Spleen (tissue), 11 donors: ENCODE results near the gene AHCYL2. TPM values are rescaled to one million over a fixed set of nuclear protein-coding genes. Genes with fewer than 3 reads are reported as not detected.

Experiments used
- DNase-seq: peaks from one replicate; pipeline ENCODE4 v3.0.0-alpha.2; 2020
- H3K27ac ChIP-seq, 8 donors: fragments of 200-600 bp; sonication (generic) in 7 of 8; 1 replicate in 4 of 8; 2 replicates in 4 of 8; pipeline versions ENCODE4 v1.5.0 to v1.8.0; 2016 to 2021; ENCODE audit warnings: inconsistent platforms in 4 of 8, mild to moderate bottlenecking in 4 of 8, moderate library complexity in 1 of 8
- H3K27me3 ChIP-seq, 7 donors: fragments of 200-600 bp; sonication (generic) in 6 of 7; replicated peaks in 1 of 7; 1 replicate in 4 of 7; 2 replicates in 3 of 7; pipeline versions ENCODE4 v1.5.0 to v1.8.0; 2016 to 2021; ENCODE audit warnings: inconsistent platforms in 3 of 7, mild to moderate bottlenecking in 1 of 7
- H3K36me3 ChIP-seq, 6 donors: fragments of 200-600 bp; sonication (generic) in 5 of 6; 1 replicate in 4 of 6; 2 replicates in 2 of 6; pipeline versions ENCODE4 v1.5.0 to v1.8.0; 2016 to 2021; ENCODE audit warnings: inconsistent platforms in 2 of 6
- H3K4me1 ChIP-seq, 6 donors: fragments of 200-600 bp; sonication (generic) in 5 of 6; 1 replicate in 3 of 6; 2 replicates in 3 of 6; pipeline versions ENCODE4 v1.5.0 to v1.8.0; 2016 to 2021; ENCODE audit warnings: inconsistent platforms in 3 of 6
- H3K4me3 ChIP-seq, 8 donors: fragments of 200-600 bp; sonication (generic) in 7 of 8; 1 replicate in 4 of 8; 2 replicates in 4 of 8; pipeline versions ENCODE4 v1.5.0 to v1.8.0; 2016 to 2021; ENCODE audit warnings: inconsistent platforms in 4 of 8, mild to moderate bottlenecking in 4 of 8, moderate library complexity in 2 of 8
- H3K9me3 ChIP-seq, 8 donors: fragments of 200-600 bp; sonication (generic) in 7 of 8; 1 replicate in 4 of 8; 2 replicates in 4 of 8; pipeline versions ENCODE4 v1.5.0 to v1.8.0; 2016 to 2021; ENCODE audit warnings: inconsistent platforms in 4 of 8
- CTCF ChIP-seq, 11 experiments: fragments of 200-600 bp in 7 of 11; fragments of 450-650 bp in 4 of 11; sonication (generic) in 4 of 11; IDR thresholded peaks in 8 of 11; conservative IDR thresholded peaks in 3 of 11; 1 replicate in 7 of 11; 2 replicates in 4 of 11; pipeline versions ENCODE4 v1.4.0 to v1.8.0; 2016 to 2021; ENCODE audit warnings: antibody characterized with exemption in 11 of 11, inconsistent platforms in 4 of 11, mild to moderate bottlenecking in 1 of 11
- POLR2A ChIP-seq, 3 donors: fragments of 450-650 bp; IDR thresholded peaks; one replicate each; pipeline ENCODE4 v1.5.1; 2017; ENCODE audit warnings: antibody characterized with exemption in 3 of 3, mild to moderate bottlenecking in 1 of 3
- POLR2AphosphoS5 ChIP-seq, 3 donors: sonication (generic); formaldehyde crosslinking; IDR thresholded peaks; one replicate each; pipeline ENCODE4 v1.5.1; 2017; ENCODE audit warnings: antibody characterized with exemption in 3 of 3
- WGBS, 5 donors: extraction: QIAGEN DNeasy Blood & Tissue Kit in 3 of 5; methylation state at CpG; one replicate each; pipeline versions ENCODE4 v1.1.5 to v1.1.7; 2013 to 2018; 5-methylcytosine and 5-hydroxymethylcytosine counted together
- intact Hi-C: fragments of 100-400 bp; cut with DNase I; formaldehyde crosslinking; loops from one replicate; pipeline ENCODE4 v1.15.0; 2023; ENCODE audit warnings: low total_unique reads
- polyA plus RNA-seq, 3 donors: library from polyadenylated mRNA; stranded (reverse); fragments of 200-250 nt; gene quantifications; one replicate each; pipeline ENCODE4 v1.2.1, GENCODE V29; 2013
- total RNA-seq, 7 donors: library from RNA; depleted of rRNA in 3 of 7; stranded (reverse); fragments of >200 nt in 3 of 7; fragmentation: NEBNext Ultra II Directional in 4 of 7; extraction: Animal tissue kit (Norgen Biotek cat#: 25700) in 4 of 7; gene quantifications; one replicate each; pipeline versions ENCODE4 v1.1.0 to v1.2.1, GENCODE V29; 2016 to 2021
- donor health status: healthy with polysubstance abuse.
- donor health status: DM: no; HTN: no; CAD: no; lungs with moderate emphysema.
- donor health status: DM: no; HTN: no; CAD: no.
- donor health status: Bipolar disorder and iron deficiency.
- donor health status: healthy.
- donor health status: DM: no; HTN: no; CAD: no.
- donor health status: DM: yes; HTN: yes; CAD: no.

Gene AHCYL2
- total and polyA plus RNA-seq, 10 donors, result 3.1 to 20.1 (median 17.8) TPM

GRCh38 chr7:129278688-129279087 lies 53.9 kb downstream of the AHCYL2 start:
- TF ChIP-seq POLR2AphosphoS5 (IDR thresholded peaks at IDR 0.05) (no peak), POLR2A (IDR thresholded peaks at IDR 0.05) (no peak), CTCF (IDR thresholded peaks at IDR 0.05 in 8 of 11, conservative IDR thresholded peaks at IDR 0.05 in 3 of 11) (no peak)
- WGBS, 5 donors, result 92 to 100% (median 98%) methylated on average over 2 of the region's 2 CpGs

GRCh38 chr7:129279757-129280156 lies 54.9 kb downstream of the AHCYL2 start:
- H3K27me3 ChIP-seq, result no peaks in the 10 kb centered on the region
- H3K4me1 ChIP-seq, result no peaks in the 10 kb centered on the region
- no peak overlapping the region for H3K27ac ChIP-seq
- 89 to 95% (median 93%) methylated on average over 3 of the region's 3 CpGs for WGBS, 5 donors
- TF ChIP-seq POLR2AphosphoS5 (IDR thresholded peaks at IDR 0.05) (no peak), POLR2A (IDR thresholded peaks at IDR 0.05) (no peak), CTCF (IDR thresholded peaks at IDR 0.05 in 8 of 11, conservative IDR thresholded peaks at IDR 0.05 in 3 of 11) (no peak)
- intact Hi-C loops, result loop anchor here (10.0 kb wide), 1 partner anchor 55 kb away; the partner anchor contains the start of gene AHCYL2
- no peak overlapping the region for H3K4me3 ChIP-seq
- peaks cover 0 to 3% (median 0%) of the 10 kb centered on the region in 6 donors for H3K36me3 ChIP-seq
- DNase-seq, result no peak
- H3K9me3 ChIP-seq, result no peaks in the 10 kb centered on the region

More at GRCh38 chr7:129278688-129279087, 53.9 kb downstream of the AHCYL2 start:
- intact Hi-C loops, result loop anchor here (10.0 kb wide), 1 partner anchor 54 kb away; the partner anchor contains the start of gene AHCYL2
- H3K36me3 ChIP-seq, result peaks cover 0 to 11% (median 0%) of the 10 kb centered on the region in 6 donors
- H3K4me1 ChIP-seq, result no peaks in the 10 kb centered on the region
- H3K9me3 ChIP-seq, result peaks cover 0 to 6% (median 4%) of the 10 kb centered on the region in 8 donors
- no peaks in the 10 kb centered on the region for H3K27me3 ChIP-seq
- H3K27ac ChIP-seq, result no peak overlapping the region
- no peak for DNase-seq
- H3K4me3 ChIP-seq, result no peak overlapping the region

GRCh38 chr7:129281163-129281562 lies 56.3 kb downstream of the AHCYL2 start:
- intact Hi-C loops, result no loop called here
- Histone ChIP-seq H3K27ac (no peak overlapping the region), H3K27me3 (no peaks in the 10 kb centered on the region), H3K4me3 (no peak overlapping the region), H3K4me1 (no peaks in the 10 kb centered on the region), H3K36me3 (no peaks in the 10 kb centered on the region), H3K9me3 (no peaks in the 10 kb centered on the region)
- 93 to 100% (median 96%) methylated on average over 1 of the region's 1 CpG for WGBS, 5 donors
- TF ChIP-seq POLR2A (IDR thresholded peaks at IDR 0.05), result no peak
- TF ChIP-seq POLR2AphosphoS5 (IDR thresholded peaks at IDR 0.05), result no peak
- no peak for TF ChIP-seq CTCF (IDR thresholded peaks at IDR 0.05 in 8 of 11, conservative IDR thresholded peaks at IDR 0.05 in 3 of 11)
- no peak for DNase-seq

GRCh38 chr7:129282865-129283264 lies 58.0 kb downstream of the AHCYL2 start:
- H3K4me3 ChIP-seq, result no peak overlapping the region
- no peaks in the 10 kb centered on the region for H3K9me3 ChIP-seq
- no peaks in the 10 kb centered on the region for H3K27me3 ChIP-seq
- 92 to 95% (median 93%) methylated on average over 5 of the region's 5 CpGs for WGBS, 5 donors
- DNase-seq, result no peak
- H3K36me3 ChIP-seq, result no peaks in the 10 kb centered on the region
- no peak overlapping the region for H3K27ac ChIP-seq
- intact Hi-C loops, result no loop called here
- no peaks in the 10 kb centered on the region for H3K4me1 ChIP-seq
- no peak for TF ChIP-seq CTCF (IDR thresholded peaks at IDR 0.05 in 8 of 11, conservative IDR thresholded peaks at IDR 0.05 in 3 of 11)
- no peak for TF ChIP-seq POLR2A (IDR thresholded peaks at IDR 0.05)
- TF ChIP-seq POLR2AphosphoS5 (IDR thresholded peaks at IDR 0.05), result no peak
